Measurements from ENCODE around the gene WDR72. TPM values are rescaled to one million over a fixed set of nuclear protein-coding genes. Genes with fewer than 3 reads are reported as not detected.

WDR72 gene
- total and polyA plus RNA-seq, 3 experiments from 2014 or later, result not detected

DNA sequence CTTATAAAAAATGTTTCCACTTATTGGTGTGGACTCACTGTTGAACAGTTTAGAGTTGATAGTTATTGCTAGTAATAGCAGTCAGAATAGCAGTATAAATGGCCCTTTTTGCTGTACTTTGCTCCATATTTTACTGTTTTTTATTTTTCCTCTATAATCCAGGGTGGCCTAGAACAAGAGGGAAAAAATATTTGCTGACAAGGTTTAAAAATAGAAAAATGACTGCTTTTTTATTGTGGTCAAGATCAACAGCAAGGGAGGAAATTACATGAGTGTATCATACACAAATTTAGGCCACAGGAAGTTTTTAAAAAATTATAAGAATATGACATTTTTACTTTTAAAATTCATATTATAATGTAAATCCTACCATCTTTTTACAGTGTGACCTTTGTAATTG is 269.1 kb downstream of the WDR72 start:
- H3K4me1 ChIP-seq (ENCODE audit: insufficient read depth, low read length), result no peaks in the 10 kb centered on the region
- POLR2A ChIA-PET, result no interaction called here
- no peaks in the 10 kb centered on the region for H3K27me3 Mint-ChIP-seq
- H3K27ac Mint-ChIP-seq, result no peak overlapping the region
- no peak overlapping the region for H3K4me3 ChIP-seq (ENCODE audit: low read length)
- CTCF ChIA-PET, result no interaction called here
- DNase-seq, result no peak
- H3K36me3 ChIP-seq (ENCODE audit: insufficient read depth, low read length), result no peaks in the 10 kb centered on the region
- no peaks in the 10 kb centered on the region for H3K9me3 Mint-ChIP-seq
- H3K36me3 Mint-ChIP-seq, result no peaks in the 10 kb centered on the region
- H3K4me1 Mint-ChIP-seq, result no peaks in the 10 kb centered on the region
- no peak overlapping the region for H3K27ac ChIP-seq (ENCODE audit: low read depth, low read length)
- H3K4me3 Mint-ChIP-seq, result no peak overlapping the region
- H3K27me3 ChIP-seq (ENCODE audit: insufficient read depth, low read length, poor library complexity, severe bottlenecking), result no peaks in the 10 kb centered on the region
- H3K9me3 ChIP-seq (ENCODE audit: low read length), result no peaks in the 10 kb centered on the region

DNA sequence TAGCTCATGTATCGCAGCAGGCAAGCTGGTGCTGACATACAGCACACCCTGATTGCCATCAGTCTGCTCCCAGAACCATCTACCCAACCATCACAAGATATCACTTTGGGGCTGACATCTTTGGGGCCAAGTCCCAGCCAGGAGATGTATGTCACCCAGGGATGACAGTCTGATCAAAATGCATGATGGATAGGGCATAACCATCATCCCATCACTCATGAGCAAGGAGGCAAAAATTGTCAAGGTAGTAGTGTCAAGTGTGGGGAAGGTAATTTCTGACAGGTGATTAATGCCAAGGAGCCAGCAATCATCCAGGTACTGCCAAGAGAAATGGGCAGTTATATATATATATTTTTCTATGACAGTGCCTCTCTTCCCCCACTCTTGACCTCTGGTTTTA is 277.4 kb downstream of the WDR72 start:
- Mint-ChIP-seq H3K27ac (no peak overlapping the region), H3K27me3 (no peaks in the 10 kb centered on the region), H3K4me1 (no peaks in the 10 kb centered on the region), H3K9me3 (peaks cover 0 to 8% (median 0%) of the 10 kb centered on the region in 5 donors), H3K4me3 (no peak overlapping the region), H3K36me3 (no peaks in the 10 kb centered on the region)
- Histone ChIP-seq H3K36me3 (ENCODE audit: insufficient read depth, low read length) (no peaks in the 10 kb centered on the region), H3K27me3 (ENCODE audit: insufficient read depth, low read length, poor library complexity, severe bottlenecking) (no peaks in the 10 kb centered on the region), H3K4me1 (ENCODE audit: insufficient read depth, low read length) (no peaks in the 10 kb centered on the region), H3K4me3 (ENCODE audit: low read length) (no peak overlapping the region), H3K27ac (ENCODE audit: low read depth, low read length) (no peak overlapping the region), H3K9me3 (ENCODE audit: low read length) (no peaks in the 10 kb centered on the region)
- POLR2A ChIA-PET, result no interaction called here
- CTCF ChIA-PET, result no interaction called here
- DNase-seq, result no peak

DNA sequence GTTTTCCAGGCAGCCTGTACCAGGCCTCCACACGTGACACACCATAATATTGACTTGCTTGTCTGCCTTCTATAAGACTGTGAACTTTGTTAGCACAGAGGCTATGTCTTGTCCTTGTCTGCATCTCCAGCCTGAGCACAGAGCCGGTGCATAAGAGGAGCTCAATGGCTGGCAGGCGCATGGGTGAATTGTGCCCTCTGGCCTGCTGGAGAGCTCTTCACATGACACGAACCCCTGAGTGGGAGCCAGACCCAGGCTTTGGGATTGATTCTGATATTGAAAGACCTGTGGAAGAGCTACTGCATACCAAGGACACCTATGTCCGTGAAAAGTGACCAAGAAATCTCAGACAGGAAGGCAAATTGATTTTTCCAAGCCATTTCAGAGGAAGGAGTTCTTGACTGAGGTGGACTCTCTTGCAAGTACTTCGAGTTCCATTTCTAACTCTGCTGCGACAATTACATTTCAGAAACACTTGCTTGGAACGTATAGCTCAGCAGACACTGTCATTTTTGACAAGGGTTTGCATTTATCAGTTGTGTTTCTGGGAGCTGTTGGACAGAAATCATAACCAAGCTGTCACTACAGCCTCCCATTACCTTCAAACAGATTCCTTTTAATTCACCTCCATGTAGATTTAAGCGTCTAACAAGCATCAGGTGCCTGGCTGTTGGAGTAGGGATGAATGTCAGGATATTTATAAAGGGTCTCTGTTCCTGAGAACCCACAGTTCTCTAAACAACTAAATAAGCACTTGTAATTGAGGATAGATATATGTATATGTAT is 281.3 kb downstream of the WDR72 start:
- Mint-ChIP-seq H3K36me3 (no peaks in the 10 kb centered on the region), H3K27ac (no peak overlapping the region), H3K4me3 (no peak overlapping the region), H3K4me1 (no peaks in the 10 kb centered on the region), H3K27me3 (no peaks in the 10 kb centered on the region), H3K9me3 (no peaks in the 10 kb centered on the region)
- Histone ChIP-seq H3K4me1 (ENCODE audit: insufficient read depth, low read length) (no peaks in the 10 kb centered on the region), H3K27ac (ENCODE audit: low read depth, low read length) (no peak overlapping the region), H3K36me3 (ENCODE audit: insufficient read depth, low read length) (no peaks in the 10 kb centered on the region), H3K27me3 (ENCODE audit: insufficient read depth, low read length, poor library complexity, severe bottlenecking) (no peaks in the 10 kb centered on the region), H3K9me3 (ENCODE audit: low read length) (no peaks in the 10 kb centered on the region), H3K4me3 (ENCODE audit: low read length) (no peak overlapping the region)
- POLR2A ChIA-PET, result no interaction called here
- no peak for DNase-seq
- CTCF ChIA-PET, result no interaction called here

DNA sequence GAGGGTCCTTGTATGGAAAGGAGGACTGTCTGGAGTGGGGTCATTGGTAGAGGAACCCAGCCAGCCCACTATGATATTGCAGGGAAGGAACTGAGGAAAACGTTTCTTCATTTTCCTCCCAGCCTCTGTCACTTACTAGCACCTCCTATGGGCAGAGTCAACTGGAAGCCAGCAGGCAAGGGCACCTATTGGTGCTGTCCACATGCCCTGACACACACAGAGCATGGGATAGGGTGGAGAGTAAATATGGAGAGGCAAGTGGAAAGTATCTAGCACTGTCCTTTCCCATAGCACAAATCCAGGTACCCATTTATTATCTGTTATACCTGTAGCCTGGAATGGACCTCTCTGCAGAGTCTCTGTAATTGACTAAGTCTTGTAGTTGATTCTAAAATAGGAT is 285.6 kb downstream of the WDR72 start:
- Histone ChIP-seq H3K4me3 (ENCODE audit: low read length) (no peak overlapping the region), H3K36me3 (ENCODE audit: insufficient read depth, low read length) (no peaks in the 10 kb centered on the region), H3K27me3 (ENCODE audit: insufficient read depth, low read length, poor library complexity, severe bottlenecking) (no peaks in the 10 kb centered on the region), H3K27ac (ENCODE audit: low read depth, low read length) (no peak overlapping the region), H3K4me1 (ENCODE audit: insufficient read depth, low read length) (no peaks in the 10 kb centered on the region), H3K9me3 (ENCODE audit: low read length) (no peaks in the 10 kb centered on the region)
- no peaks in the 10 kb centered on the region for H3K27me3 Mint-ChIP-seq
- H3K4me3 Mint-ChIP-seq, result no peak overlapping the region
- H3K27ac Mint-ChIP-seq, result no peak overlapping the region
- no peaks in the 10 kb centered on the region for H3K4me1 Mint-ChIP-seq
- H3K9me3 Mint-ChIP-seq, result peaks cover 0 to 6% (median 5%) of the 10 kb centered on the region in 5 donors
- ChIA-PET POLR2A (no interaction called here), CTCF (no interaction called here)
- H3K36me3 Mint-ChIP-seq, result no peaks in the 10 kb centered on the region
- DNase-seq, result no peak

DNA sequence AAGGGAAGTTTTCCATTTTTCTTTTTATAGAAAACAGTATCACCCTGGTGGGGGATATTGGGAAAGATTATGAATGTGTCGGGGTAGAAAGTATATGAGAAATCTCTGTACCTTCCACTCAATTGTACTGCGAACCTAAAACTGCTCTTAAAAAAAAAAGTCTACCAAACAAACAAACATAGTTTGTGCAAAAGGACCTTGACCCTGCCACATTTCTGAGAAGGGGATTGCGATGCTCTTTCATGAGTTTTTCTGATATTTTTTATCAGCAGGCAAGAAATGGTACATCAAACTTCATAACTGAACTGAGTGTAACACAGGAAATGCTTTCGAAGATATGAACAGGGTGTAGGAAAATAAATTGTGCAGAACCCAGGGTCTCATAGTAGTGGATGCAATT is 286.0 kb downstream of the WDR72 start:
- Histone ChIP-seq H3K27ac (ENCODE audit: low read depth, low read length) (no peak overlapping the region), H3K27me3 (ENCODE audit: insufficient read depth, low read length, poor library complexity, severe bottlenecking) (no peaks in the 10 kb centered on the region), H3K9me3 (ENCODE audit: low read length) (no peaks in the 10 kb centered on the region), H3K4me3 (ENCODE audit: low read length) (no peak overlapping the region), H3K4me1 (ENCODE audit: insufficient read depth, low read length) (no peaks in the 10 kb centered on the region), H3K36me3 (ENCODE audit: insufficient read depth, low read length) (no peaks in the 10 kb centered on the region)
- peaks cover 0 to 7% (median 5%) of the 10 kb centered on the region in 5 donors for H3K9me3 Mint-ChIP-seq
- CTCF ChIA-PET, result no interaction called here
- no peak for DNase-seq
- POLR2A ChIA-PET, result no interaction called here
- H3K27ac Mint-ChIP-seq, result no peak overlapping the region
- H3K27me3 Mint-ChIP-seq, result no peaks in the 10 kb centered on the region
- H3K4me1 Mint-ChIP-seq, result no peaks in the 10 kb centered on the region
- no peaks in the 10 kb centered on the region for H3K36me3 Mint-ChIP-seq
- no peak overlapping the region for H3K4me3 Mint-ChIP-seq

DNA sequence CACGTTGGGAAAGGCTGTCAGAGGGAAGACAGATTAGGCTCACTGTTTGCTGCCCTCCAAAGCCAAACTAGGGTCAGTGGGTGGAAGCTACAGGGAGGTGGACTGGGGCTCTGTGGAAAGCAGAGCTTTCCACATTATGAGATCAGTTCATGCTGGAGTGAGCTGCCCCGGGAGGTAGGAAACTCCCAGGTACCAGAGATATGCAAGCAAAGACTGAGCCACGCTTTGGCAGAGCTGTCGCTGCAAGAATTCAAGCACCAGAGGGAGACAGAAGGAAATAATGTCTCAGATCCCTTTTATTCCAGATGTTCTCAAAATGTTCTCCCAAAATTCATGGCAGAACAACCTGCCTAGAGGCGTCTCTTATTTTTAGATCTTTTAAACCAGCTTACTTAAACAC is 286.6 kb downstream of the WDR72 start:
- Histone ChIP-seq H3K27ac (ENCODE audit: low read depth, low read length) (no peak overlapping the region), H3K4me1 (ENCODE audit: insufficient read depth, low read length) (no peaks in the 10 kb centered on the region), H3K4me3 (ENCODE audit: low read length) (no peak overlapping the region), H3K27me3 (ENCODE audit: insufficient read depth, low read length, poor library complexity, severe bottlenecking) (no peaks in the 10 kb centered on the region), H3K9me3 (ENCODE audit: low read length) (no peaks in the 10 kb centered on the region), H3K36me3 (ENCODE audit: insufficient read depth, low read length) (no peaks in the 10 kb centered on the region)
- no peaks in the 10 kb centered on the region for H3K36me3 Mint-ChIP-seq
- no peak for DNase-seq
- no peak overlapping the region for H3K27ac Mint-ChIP-seq
- H3K27me3 Mint-ChIP-seq, result no peaks in the 10 kb centered on the region
- H3K9me3 Mint-ChIP-seq, result peaks cover 0 to 7% (median 5%) of the 10 kb centered on the region in 5 donors
- ChIA-PET CTCF (no interaction called here), POLR2A (no interaction called here)
- no peaks in the 10 kb centered on the region for H3K4me1 Mint-ChIP-seq
- no peak overlapping the region for H3K4me3 Mint-ChIP-seq

DNA sequence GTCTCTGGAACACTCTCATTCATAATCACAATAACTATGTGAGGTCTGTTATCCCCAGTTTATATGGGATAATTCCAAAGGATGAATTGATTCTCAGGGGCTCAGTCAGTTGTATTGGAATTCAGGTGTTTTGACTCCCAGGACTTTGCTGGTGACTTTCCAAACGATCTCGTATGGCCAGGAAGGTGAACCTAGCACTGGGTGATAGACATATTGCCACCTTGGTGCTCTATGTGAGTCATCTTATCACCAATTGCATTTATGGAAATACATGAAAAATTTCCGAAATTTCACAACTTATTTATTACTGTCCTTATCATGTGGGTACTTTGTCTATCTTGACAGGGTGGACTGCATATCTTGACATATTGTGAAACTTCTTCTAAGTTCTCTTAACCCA is 287.3 kb downstream of the WDR72 start:
- Histone ChIP-seq H3K4me3 (ENCODE audit: low read length) (no peak overlapping the region), H3K4me1 (ENCODE audit: insufficient read depth, low read length) (no peaks in the 10 kb centered on the region), H3K27ac (ENCODE audit: low read depth, low read length) (no peak overlapping the region), H3K27me3 (ENCODE audit: insufficient read depth, low read length, poor library complexity, severe bottlenecking) (no peaks in the 10 kb centered on the region), H3K9me3 (ENCODE audit: low read length) (no peaks in the 10 kb centered on the region), H3K36me3 (ENCODE audit: insufficient read depth, low read length) (no peaks in the 10 kb centered on the region)
- peaks cover 0 to 7% (median 5%) of the 10 kb centered on the region in 5 donors for H3K9me3 Mint-ChIP-seq
- H3K4me3 Mint-ChIP-seq, result no peak overlapping the region
- H3K36me3 Mint-ChIP-seq, result no peaks in the 10 kb centered on the region
- no peaks in the 10 kb centered on the region for H3K27me3 Mint-ChIP-seq
- POLR2A ChIA-PET, result no interaction called here
- CTCF ChIA-PET, result no interaction called here
- H3K4me1 Mint-ChIP-seq, result no peaks in the 10 kb centered on the region
- H3K27ac Mint-ChIP-seq, result no peak overlapping the region
- no peak for DNase-seq

DNA sequence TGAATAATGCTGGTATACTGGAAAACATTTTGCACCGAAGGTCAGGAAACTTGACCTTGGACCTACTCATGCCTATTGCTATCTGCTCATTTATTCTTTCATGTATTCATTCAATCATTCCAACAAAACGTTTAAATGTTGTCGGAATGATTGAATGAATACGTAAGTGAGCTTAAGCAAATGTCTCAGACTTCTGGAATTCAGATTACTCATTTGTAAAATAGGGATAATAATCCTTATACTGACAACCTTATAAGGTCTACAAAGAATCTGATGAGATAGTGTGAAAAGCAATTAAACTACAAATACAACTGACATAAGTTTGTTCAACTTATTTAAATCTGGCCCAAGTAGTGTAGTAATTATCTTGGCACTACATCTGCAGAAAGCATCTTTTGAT is 288.7 kb downstream of the WDR72 start:
- Mint-ChIP-seq H3K9me3 (peaks cover 0 to 7% (median 5%) of the 10 kb centered on the region in 5 donors), H3K27me3 (no peaks in the 10 kb centered on the region), H3K4me3 (no peak overlapping the region), H3K36me3 (no peaks in the 10 kb centered on the region), H3K4me1 (no peaks in the 10 kb centered on the region), H3K27ac (no peak overlapping the region)
- no peak for DNase-seq
- ChIA-PET POLR2A (no interaction called here), CTCF (no interaction called here)
- H3K4me3 ChIP-seq (ENCODE audit: low read length), result no peak overlapping the region
- no peaks in the 10 kb centered on the region for H3K36me3 ChIP-seq (ENCODE audit: insufficient read depth, low read length)
- H3K4me1 ChIP-seq (ENCODE audit: insufficient read depth, low read length), result no peaks in the 10 kb centered on the region
- no peaks in the 10 kb centered on the region for H3K27me3 ChIP-seq (ENCODE audit: insufficient read depth, low read length, poor library complexity, severe bottlenecking)
- no peak overlapping the region for H3K27ac ChIP-seq (ENCODE audit: low read depth, low read length)
- no peaks in the 10 kb centered on the region for H3K9me3 ChIP-seq (ENCODE audit: low read length)

DNA sequence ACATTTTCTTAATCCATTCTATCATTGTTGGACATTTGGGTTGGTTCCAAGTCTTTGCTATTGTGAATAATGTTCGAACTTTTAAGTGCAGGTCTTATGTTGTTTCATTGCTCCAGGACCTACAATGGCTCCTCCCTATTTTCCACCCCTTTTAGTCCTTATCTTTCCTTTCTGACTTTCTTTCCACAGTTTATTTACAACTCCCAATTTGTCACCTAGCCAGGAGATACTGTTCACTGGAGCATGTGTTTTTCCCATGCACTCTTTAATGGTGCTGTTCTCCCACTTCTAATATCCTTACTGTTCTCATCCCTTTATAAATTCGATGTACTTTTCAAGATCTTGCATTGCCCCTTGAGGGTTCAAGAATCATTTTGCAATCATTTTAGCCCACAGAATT is 290.0 kb downstream of the WDR72 start:
- no peaks in the 10 kb centered on the region for H3K27me3 ChIP-seq (ENCODE audit: insufficient read depth, low read length, poor library complexity, severe bottlenecking)
- Mint-ChIP-seq H3K9me3 (peaks cover 0 to 7% (median 5%) of the 10 kb centered on the region in 5 donors), H3K4me3 (no peak overlapping the region), H3K4me1 (no peaks in the 10 kb centered on the region), H3K27ac (no peak overlapping the region), H3K36me3 (no peaks in the 10 kb centered on the region), H3K27me3 (no peaks in the 10 kb centered on the region)
- CTCF ChIA-PET, result no interaction called here
- H3K4me3 ChIP-seq (ENCODE audit: low read length), result no peak overlapping the region
- no peaks in the 10 kb centered on the region for H3K9me3 ChIP-seq (ENCODE audit: low read length)
- no peaks in the 10 kb centered on the region for H3K4me1 ChIP-seq (ENCODE audit: insufficient read depth, low read length)
- no peak overlapping the region for H3K27ac ChIP-seq (ENCODE audit: low read depth, low read length)
- POLR2A ChIA-PET, result no interaction called here
- DNase-seq, result no peak
- H3K36me3 ChIP-seq (ENCODE audit: insufficient read depth, low read length), result no peaks in the 10 kb centered on the region

Data from CD8-positive, alpha-beta memory T cell (primary cell).